PC-3 (cell line): ENCODE measurements around the gene HIVEP3.

Experiments used
- CTCF ChIP-seq: fragments of 300-600 bp; sonication (generic); conservative IDR thresholded peaks from 2 replicates; pipeline ENCODE4 v1.5.1; 2017; ENCODE audit warnings: antibody characterized with exemption, low read depth, mild to moderate bottlenecking, low read length
- EZH2 ChIP-seq: fragments of 300-600 bp; sonication (generic); IDR thresholded peaks from one replicate; pipeline ENCODE4 v1.6.1; 2017; ENCODE audit warnings: antibody characterized with exemption, mild to moderate bottlenecking, low read length; ENCODE audit not compliant: unreplicated experiment
- EZH2phosphoT487 ChIP-seq: fragments of 300-600 bp; sonication (generic); IDR thresholded peaks from 2 replicates; pipeline ENCODE4 v1.6.1; 2018; ENCODE audit warnings: mild to moderate bottlenecking, antibody characterized with exemption, low read length, borderline replicate concordance

- TF ChIP-seq CTCF (no peak), EZH2 (no peak), EZH2phosphoT487 (no peak)
These were observed 106.3 kb downstream of the HIVEP3 start for GRCh38 chr1:41812453-41812852.
